ENCODE data around the gene ZNF532. TPM values are rescaled to one million over a fixed set of nuclear protein-coding genes. Genes with fewer than 3 reads are reported as not detected.
A peak's percentile ranks its signal among the peaks of the same experiment; 100 is the strongest.

The ZNF532 gene
- total RNA-seq, 4 donors from 2014 or later = 98.7 to 125 (median 113) TPM

DNA sequence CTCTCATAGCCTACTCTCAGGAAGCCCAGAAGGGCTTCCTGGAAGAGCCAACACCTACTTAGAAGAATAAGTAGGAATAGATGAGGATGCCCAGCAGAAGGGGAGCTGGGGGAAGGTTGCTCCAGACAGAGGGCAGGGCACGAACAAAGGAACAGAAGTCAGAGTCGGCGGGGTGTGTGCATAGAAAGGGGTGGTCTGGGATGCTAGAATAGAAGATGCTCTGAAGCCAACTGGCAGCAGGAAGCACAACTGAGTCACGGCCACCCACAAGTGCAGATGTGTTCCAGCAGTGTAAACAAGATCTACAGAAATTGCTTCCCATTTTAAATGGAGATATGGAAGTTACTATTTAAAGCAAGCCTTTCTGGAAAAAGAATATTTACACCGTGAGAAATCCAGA, 131.0 kb downstream of the ZNF532 start:
- no peaks in the 10 kb centered on the region for H3K27me3 ChIP-seq
- H3K36me3 ChIP-seq = no peaks in the 10 kb centered on the region
- no peak overlapping the region for H3K4me3 ChIP-seq
- H3K27ac ChIP-seq = peak overlapping the region in 1 of 4 donors; percentile 1
- TF ChIP-seq POLR2A (IDR thresholded peaks at IDR 0.05) (no peak), EP300 (IDR thresholded peaks at IDR 0.05) (no peak)
- TF ChIP-seq, protein P1, sequence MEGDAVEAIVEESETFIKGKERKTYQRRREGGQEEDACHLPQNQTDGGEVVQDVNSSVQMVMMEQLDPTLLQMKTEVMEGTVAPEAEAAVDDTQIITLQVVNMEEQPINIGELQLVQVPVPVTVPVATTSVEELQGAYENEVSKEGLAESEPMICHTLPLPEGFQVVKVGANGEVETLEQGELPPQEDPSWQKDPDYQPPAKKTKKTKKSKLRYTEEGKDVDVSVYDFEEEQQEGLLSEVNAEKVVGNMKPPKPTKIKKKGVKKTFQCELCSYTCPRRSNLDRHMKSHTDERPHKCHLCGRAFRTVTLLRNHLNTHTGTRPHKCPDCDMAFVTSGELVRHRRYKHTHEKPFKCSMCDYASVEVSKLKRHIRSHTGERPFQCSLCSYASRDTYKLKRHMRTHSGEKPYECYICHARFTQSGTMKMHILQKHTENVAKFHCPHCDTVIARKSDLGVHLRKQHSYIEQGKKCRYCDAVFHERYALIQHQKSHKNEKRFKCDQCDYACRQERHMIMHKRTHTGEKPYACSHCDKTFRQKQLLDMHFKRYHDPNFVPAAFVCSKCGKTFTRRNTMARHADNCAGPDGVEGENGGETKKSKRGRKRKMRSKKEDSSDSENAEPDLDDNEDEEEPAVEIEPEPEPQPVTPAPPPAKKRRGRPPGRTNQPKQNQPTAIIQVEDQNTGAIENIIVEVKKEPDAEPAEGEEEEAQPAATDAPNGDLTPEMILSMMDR (IDR thresholded peaks at IDR 0.05) = no peak
- DNase-seq (ENCODE audit: low spot score in 2 of 2) = no peak
- peaks cover 0 to 58% (median 19%) of the 10 kb centered on the region in 4 donors for H3K4me1 ChIP-seq
- WGBS, 2 donors = 52 to 54% methylated on average over 5 of the region's 5 CpGs
- no peaks in the 10 kb centered on the region for H3K9me3 ChIP-seq

DNA sequence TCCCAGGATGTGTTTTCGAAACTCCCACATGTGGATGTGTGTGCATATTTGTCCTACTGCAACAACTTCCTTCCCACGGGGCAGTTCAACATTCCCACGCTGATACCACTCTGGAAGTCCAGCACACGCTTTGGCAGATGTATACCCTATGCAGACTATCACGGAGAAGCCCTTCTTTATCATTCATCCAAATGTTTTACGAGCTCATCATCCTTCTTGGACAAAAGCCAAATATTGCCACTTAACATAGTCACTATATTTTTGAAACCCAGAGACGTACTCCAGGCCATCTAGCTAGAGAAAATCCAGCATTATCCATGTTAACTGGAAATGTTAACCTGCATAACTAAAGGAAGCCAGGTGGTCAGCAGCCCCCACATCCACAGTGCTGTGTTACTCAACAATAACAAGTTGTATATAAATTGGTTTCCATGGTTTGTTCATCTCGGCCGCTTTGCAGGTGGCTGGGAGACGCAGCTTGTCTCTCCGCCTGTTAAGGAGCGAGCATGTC, 131.5 kb downstream of the ZNF532 start:
- H3K4me3 ChIP-seq = no peak overlapping the region
- H3K9me3 ChIP-seq = no peaks in the 10 kb centered on the region
- H3K27me3 ChIP-seq = no peaks in the 10 kb centered on the region
- TF ChIP-seq POLR2A (IDR thresholded peaks at IDR 0.05) = no peak
- TF ChIP-seq, protein P1 (IDR thresholded peaks at IDR 0.05) = no peak
- TF ChIP-seq EP300 (IDR thresholded peaks at IDR 0.05) = no peak
- no peak for DNase-seq (ENCODE audit: low spot score in 2 of 2)
- WGBS, 2 donors = 51 to 57% methylated on average over 12 of the region's 12 CpGs
- H3K4me1 ChIP-seq = peaks cover 0 to 58% (median 19%) of the 10 kb centered on the region in 4 donors
- no peaks in the 10 kb centered on the region for H3K36me3 ChIP-seq
- H3K27ac ChIP-seq = peak overlapping the region in 1 of 4 donors; percentile 26

GRCh38 chr18:58996696-58997095, 132.0 kb downstream of the ZNF532 start:
- H3K27me3 ChIP-seq = no peaks in the 10 kb centered on the region
- no peak overlapping the region for H3K4me3 ChIP-seq
- H3K9me3 ChIP-seq = no peaks in the 10 kb centered on the region
- TF ChIP-seq, protein P1 (IDR thresholded peaks at IDR 0.05) = no peak
- no peak for TF ChIP-seq POLR2A (IDR thresholded peaks at IDR 0.05)
- TF ChIP-seq EP300 (IDR thresholded peaks at IDR 0.05) = no peak
- H3K27ac ChIP-seq = peak overlapping the region in 2 of 4 donors; percentile 77 to 89
- H3K4me1 ChIP-seq = peaks cover 0 to 58% (median 19%) of the 10 kb centered on the region in 4 donors
- no peaks in the 10 kb centered on the region for H3K36me3 ChIP-seq
- DNase-seq (ENCODE audit: low spot score in 2 of 2) = no peak
- 69 to 71% methylated on average over 7 of the region's 7 CpGs for WGBS, 2 donors

DNA sequence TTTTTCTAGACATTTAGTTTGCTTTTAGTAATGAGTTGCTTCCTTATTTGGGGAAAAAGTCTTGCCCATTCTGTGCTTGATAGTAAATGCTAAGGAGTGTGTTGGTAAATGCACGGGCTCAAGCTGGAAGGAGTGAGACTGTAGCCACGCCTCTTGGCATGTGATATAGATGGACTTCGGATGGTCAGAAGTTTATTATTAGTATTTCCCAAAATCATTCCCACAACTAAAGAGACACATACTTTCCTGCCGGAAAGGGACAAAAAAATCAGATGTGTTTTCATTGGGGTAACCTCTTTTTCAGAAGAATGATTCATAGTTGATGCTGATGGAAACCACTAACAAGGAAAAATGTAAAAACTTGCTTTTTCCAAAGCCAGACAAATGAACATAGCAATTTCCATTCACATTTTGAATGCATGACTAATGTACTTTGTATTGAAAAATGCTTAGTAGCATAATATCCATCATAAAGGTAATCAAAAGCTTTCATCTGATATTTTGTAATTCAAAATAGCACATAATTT, 133.2 kb downstream of the ZNF532 start:
- no peaks in the 10 kb centered on the region for H3K9me3 ChIP-seq
- DNase-seq (ENCODE audit: low spot score in 2 of 2) = no peak
- H3K27me3 ChIP-seq = no peaks in the 10 kb centered on the region
- no peaks in the 10 kb centered on the region for H3K36me3 ChIP-seq
- WGBS, 2 donors = 23 to 25% methylated on average over 4 of the region's 4 CpGs
- H3K27ac ChIP-seq = peak overlapping the region in 3 of 4 donors; percentile 43 to 89 (median 77)
- peaks cover 0 to 51% (median 17%) of the 10 kb centered on the region in 4 donors for H3K4me1 ChIP-seq
- TF ChIP-seq, protein P1 (IDR thresholded peaks at IDR 0.05) = no peak
- H3K4me3 ChIP-seq = no peak overlapping the region

DNA sequence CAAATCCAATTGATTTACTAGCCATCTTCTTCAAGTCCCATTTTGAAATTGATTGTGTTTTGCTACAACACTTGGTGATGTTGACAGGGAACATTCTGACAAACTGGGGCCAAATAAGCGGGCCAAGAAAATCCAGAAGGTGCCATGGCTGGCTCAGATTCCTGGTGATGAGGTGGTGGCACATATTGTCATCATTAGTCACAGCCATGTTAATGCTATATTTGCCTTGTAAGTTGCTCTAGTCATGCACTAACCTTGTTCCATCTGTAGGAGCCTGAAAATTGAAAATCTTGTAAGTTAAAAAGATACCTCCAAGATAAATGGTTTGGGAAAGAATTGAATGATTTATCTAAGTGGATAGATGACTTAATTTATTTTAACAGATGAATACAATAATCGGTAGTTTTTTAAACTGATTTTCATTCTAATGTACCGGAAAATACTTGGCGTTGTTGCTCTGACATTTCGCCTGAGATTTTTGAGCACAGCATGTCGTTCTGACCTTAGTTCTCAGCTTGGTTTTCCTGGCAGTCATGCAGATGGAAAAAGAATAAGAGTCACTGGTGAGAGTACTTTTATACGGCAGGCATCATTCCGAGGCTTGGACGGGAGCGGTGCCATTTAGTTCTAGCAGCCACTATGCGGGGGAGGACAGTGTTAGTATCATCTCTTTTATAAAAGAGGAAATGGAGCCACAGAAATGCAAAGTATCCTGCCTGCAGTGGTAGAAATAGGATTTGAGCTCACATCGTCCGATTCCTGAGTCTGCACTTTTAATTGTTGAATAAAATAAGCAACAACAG, 133.9 kb downstream of the ZNF532 start:
- Histone ChIP-seq H3K9me3 (no peaks in the 10 kb centered on the region), H3K27me3 (no peaks in the 10 kb centered on the region), H3K27ac (peak overlapping the region in 3 of 4 donors; percentile 43 to 89 (median 77)), H3K4me1 (peaks cover 0 to 44% (median 14%) of the 10 kb centered on the region in 4 donors), H3K36me3 (no peaks in the 10 kb centered on the region), H3K4me3 (no peak overlapping the region)
- 26 to 30% methylated on average over 13 of the region's 13 CpGs for WGBS, 2 donors
- TF ChIP-seq, protein P1 (IDR thresholded peaks at IDR 0.05) = no peak
- no peak for TF ChIP-seq POLR2A (IDR thresholded peaks at IDR 0.05)
- peak in 1 of 2 donors; percentile 70 for TF ChIP-seq EP300 (IDR thresholded peaks at IDR 0.05)
- peak; percentile 45 to 68 for DNase-seq (ENCODE audit: low spot score in 2 of 2)

Measured in tibial nerve (tissue), 4 donors.